Epithelial cell of esophagus (primary cell): Measurements from ENCODE around the gene EPS8.

ENCODE experiments used
- DNase-seq: peaks from one replicate; pipeline ENCODE4 v3.0.0; 2010; ENCODE audit warnings: low read depth
- H3K4me3 ChIP-seq: 2 replicates; pipeline ENCODE4 v1.5.1; 2011; ENCODE audit warnings: mild to moderate bottlenecking, low read length, control low read depth
- TF ChIP-seq, protein P1 (sequence below): IDR thresholded peaks from 2 replicates; pipeline ENCODE4 v1.5.1; 2011; ENCODE audit warnings: low read depth, mild to moderate bottlenecking, low read length, control low read depth, inconsistent platforms; ENCODE audit not compliant: insufficient read depth; ENCODE audit errors: missing control alignments

EPS8 gene

DNA sequence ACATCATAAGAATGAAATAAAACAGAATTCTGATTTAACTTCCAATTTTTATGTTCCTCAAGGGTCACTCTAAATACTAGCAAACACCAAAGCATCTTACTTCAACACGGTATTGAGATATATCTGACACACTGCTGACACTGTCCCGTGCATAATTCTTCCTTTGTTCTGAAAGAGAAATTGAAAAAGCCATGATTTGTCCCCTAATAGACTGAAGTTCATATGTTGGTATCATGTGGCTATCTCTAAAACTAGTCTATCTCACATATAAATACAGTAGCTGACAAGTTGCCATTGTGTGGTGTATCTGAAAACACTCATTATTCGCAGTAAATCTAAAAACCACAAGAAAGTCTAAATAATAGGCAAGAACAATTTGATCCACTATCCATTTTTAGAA lies 118.4 kb downstream of the EPS8 start:
- no peak overlapping the region for H3K4me3 ChIP-seq
- TF ChIP-seq, protein P1, sequence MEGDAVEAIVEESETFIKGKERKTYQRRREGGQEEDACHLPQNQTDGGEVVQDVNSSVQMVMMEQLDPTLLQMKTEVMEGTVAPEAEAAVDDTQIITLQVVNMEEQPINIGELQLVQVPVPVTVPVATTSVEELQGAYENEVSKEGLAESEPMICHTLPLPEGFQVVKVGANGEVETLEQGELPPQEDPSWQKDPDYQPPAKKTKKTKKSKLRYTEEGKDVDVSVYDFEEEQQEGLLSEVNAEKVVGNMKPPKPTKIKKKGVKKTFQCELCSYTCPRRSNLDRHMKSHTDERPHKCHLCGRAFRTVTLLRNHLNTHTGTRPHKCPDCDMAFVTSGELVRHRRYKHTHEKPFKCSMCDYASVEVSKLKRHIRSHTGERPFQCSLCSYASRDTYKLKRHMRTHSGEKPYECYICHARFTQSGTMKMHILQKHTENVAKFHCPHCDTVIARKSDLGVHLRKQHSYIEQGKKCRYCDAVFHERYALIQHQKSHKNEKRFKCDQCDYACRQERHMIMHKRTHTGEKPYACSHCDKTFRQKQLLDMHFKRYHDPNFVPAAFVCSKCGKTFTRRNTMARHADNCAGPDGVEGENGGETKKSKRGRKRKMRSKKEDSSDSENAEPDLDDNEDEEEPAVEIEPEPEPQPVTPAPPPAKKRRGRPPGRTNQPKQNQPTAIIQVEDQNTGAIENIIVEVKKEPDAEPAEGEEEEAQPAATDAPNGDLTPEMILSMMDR: no peak
- DNase-seq: no peak

DNA sequence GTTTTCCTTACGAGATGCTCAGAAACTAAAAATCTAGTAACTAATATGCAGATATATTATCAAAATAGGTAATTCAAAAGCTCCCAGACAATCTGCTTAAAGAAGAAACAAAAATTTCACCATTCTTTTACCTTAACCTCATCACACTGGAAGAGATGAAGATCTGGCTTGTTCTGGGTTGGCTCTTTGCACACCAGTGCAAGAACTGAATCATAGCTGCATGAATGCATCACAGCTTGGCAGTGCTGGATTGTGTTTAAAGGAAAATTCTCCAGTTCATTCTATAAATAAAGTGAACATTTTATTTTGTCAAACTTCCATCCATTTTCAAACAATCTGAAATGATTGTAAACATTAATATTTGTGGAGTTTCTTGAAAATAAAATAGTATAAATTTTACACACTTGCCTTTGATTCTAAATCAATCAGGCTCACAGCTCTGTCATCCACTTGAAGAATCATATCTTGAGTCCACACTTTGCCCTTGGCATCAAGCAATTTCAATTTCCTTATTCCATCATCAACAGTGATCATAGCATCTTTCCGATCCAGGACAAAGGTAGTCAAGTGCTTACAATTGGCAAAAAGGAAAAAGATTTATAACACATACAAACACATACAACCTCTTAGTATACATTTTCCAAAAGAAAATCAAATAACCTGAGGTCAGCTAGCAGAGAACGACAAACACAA lies 119.8 kb downstream of the EPS8 start:
- H3K4me3 ChIP-seq: no peak overlapping the region
- DNase-seq: no peak
- TF ChIP-seq, protein P1: no peak

DNA sequence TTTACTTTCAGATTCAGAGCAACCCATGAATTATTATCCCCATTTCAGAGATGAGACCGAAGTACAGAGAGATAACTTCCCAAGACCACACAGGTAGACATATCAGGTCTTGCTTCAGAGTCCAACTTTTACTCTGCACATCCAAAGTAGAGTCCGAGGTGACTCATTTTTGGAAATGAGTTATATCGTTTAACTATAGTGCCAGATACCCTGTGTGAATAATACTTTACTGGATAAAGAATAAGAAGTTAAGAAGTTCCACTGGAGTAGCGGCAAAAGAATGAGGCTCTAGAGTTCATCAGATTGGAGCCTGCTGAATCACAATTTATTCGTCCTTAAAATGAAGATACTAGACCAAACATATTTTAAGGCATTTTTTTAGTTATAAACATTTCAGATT lies 124.7 kb downstream of the EPS8 start:
- no peak overlapping the region for H3K4me3 ChIP-seq
- DNase-seq: peak; percentile 21

DNA sequence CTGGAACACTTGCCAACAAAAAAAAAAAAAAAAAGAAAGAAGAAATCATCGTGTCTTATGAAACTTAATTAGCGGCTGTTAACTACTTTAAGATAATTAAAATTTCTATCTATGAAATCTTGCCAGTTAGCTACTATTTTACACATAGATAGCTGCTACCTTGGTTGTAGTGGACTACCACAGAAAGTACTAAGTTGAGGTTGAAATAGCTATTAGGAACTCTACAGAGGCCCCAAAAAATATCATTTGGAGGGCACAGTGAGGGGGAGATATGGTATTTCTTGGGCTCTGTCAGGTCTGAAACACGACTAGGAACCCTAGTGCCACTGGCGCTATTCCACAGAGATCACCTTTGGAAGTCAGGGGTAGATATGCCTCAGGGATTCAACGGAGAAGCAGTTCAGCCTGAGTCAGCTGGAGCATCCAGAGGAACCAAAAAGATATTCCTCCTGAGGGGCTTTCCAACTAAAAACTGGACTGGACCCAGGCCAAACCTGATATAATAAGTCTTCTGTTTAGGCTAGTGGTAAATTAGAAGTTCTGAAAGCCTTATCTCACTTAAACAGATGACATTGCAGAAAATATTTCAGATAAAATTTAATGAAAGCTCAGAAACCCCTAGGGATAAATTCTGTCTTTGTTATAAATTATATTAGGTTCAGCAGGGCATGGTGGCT lies 126.1 kb downstream of the EPS8 start:
- no peak overlapping the region for H3K4me3 ChIP-seq
- TF ChIP-seq, protein P1: no peak
- peak; percentile 38 for DNase-seq

More for the DNA sequence above, 124.7 kb downstream of the EPS8 start:
- TF ChIP-seq, protein P1: no peak

DNA sequence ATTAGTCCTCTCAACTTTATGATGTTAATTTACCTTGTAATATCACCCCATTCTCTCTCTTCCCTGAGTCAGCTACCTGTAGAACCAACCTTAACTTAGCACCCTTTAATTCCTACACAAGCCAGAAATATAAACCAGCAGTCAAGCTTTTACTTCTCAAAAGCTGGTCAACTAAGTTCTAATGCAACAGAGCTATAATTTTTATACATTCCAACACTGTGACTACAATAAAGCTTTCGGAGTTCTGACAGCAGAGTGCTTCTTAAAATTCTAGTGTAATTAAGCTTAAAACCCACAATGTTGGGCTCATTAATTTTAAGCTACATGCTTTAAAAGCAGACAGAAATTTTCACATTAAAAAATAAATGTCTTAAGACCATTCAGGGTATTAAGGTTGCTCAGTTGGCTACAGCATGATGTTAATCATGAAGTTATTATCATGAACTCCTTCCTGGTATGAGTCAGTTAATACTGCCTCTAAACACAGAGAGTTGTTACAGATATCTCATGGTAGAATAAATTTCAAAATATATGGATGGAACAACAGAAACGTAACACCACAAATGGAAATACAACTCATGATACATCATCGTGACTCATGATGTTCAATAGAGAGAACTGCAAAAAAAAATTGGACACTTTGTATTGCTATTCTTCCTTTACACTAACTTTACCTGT lies 126.7 kb downstream of the EPS8 start:
- TF ChIP-seq, protein P1: no peak
- H3K4me3 ChIP-seq: no peak overlapping the region
- DNase-seq: peak; percentile 91

DNA sequence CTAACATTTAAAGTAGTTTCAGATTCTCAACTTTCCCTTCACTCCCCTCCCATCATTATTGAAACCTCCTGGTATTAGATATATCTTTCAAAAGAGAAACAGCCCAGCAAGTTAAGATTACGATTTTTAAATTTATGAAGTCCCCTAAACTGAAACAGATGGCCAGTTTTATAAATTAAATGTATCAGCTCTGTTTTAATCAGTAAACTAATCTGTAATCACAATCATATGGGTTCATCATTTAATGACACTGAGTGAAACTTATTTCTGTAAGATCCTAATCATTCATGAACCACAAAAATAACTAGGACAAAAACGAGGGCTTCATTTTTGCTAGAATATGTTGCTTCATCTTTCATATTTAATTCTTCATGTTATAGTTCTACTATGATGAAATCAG lies 137.8 kb downstream of the EPS8 start:
- DNase-seq: no peak
- no peak overlapping the region for H3K4me3 ChIP-seq
- TF ChIP-seq, protein P1: no peak
